Medulla oblongata (tissue), 1 donor: ENCODE results near the gene MCU.
"Not testable (repeated sequence)": the region's sequence is repeated elsewhere in the genome, so short reads cannot be mapped to it uniquely, and the experiment has no call there.

Experiments
- DNase-seq: peaks from one replicate; pipeline ENCODE4 v3.0.0-alpha.2; 2015; ENCODE audit errors: extremely low spot score

MCU gene

GRCh38 chr10:72687035-72687434 lies 4.9 kb upstream of the MCU start:
- no peak for DNase-seq

DNA sequence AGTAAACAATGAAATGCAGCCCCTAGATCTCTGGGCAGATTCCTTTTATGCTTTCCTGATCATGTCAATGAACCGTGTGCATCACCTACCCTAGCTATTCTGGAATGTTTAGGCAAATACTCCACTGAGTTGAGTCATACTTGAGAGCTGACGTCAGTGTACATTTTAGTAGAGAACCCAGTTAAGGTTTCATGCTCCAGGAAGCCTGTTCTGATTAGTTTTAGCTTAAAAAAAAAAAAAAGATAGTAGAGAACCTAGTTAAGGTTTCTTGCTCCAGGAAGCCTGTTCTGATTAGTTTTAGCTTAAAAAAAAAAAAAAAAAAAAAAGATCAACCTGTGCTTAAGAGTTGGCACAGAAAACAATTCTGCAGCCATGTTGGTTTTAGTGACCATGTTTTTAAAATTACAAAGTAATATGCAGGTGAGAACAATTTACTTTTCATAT lies 3.7 kb upstream of the MCU start:
- no peak for DNase-seq

- no peak for DNase-seq
These were observed 2.3 kb upstream of the MCU start for GRCh38 chr10:72689660-72690059.

DNA sequence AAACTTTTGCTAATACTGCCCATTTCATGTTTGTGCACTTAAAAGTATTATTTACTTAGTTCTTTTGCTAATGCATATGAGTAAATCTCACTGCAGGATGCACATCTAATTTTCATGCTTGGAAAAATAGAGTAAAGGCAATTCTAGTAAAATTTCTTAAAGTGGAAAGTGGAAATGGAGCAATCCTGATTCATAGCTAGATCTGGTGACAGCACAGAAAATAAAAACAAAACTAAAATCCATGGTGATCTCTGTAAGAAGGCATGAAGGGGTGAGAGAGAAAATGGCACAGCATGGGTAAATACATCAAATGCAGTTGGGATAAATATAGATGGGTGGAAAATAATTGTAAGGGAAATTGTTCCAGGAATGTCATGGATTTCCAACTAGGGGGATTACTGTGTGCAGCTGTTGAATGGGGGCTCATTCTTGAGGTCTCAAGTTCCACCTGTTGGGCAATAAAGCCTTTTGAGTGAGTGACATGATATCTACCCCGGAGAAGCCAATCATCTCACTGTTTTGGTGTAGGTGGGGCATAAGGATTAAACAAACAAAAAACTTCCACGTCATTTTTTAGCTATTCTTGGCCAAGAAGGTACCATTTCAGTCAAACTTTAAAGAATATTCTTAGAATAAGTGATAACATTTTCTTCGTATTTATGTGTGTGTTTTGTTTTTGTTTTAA lies 1.7 kb upstream of the MCU start:
- DNase-seq: no peak

- no peak for DNase-seq
These were observed 477 bp upstream of the MCU start for GRCh38 chr10:72691470-72691862.

DNA sequence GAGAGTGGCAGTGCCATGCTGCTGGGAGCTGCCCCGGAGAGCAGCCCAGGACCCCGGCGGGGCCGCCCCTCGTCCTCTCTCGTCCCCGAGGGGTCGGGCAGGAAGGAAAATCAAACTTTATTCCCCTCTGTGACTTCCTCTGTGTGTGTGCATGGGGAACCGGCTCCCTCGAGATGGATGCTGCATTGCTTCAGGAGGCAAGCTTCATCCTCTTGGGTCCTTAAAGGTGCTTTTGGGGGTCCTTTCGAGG lies 726 bp downstream of the MCU start:
- DNase-seq: no peak

- peak; percentile 45 for DNase-seq
These were observed 1.2 kb downstream of the MCU start for GRCh38 chr10:72692994-72693781.

DNA sequence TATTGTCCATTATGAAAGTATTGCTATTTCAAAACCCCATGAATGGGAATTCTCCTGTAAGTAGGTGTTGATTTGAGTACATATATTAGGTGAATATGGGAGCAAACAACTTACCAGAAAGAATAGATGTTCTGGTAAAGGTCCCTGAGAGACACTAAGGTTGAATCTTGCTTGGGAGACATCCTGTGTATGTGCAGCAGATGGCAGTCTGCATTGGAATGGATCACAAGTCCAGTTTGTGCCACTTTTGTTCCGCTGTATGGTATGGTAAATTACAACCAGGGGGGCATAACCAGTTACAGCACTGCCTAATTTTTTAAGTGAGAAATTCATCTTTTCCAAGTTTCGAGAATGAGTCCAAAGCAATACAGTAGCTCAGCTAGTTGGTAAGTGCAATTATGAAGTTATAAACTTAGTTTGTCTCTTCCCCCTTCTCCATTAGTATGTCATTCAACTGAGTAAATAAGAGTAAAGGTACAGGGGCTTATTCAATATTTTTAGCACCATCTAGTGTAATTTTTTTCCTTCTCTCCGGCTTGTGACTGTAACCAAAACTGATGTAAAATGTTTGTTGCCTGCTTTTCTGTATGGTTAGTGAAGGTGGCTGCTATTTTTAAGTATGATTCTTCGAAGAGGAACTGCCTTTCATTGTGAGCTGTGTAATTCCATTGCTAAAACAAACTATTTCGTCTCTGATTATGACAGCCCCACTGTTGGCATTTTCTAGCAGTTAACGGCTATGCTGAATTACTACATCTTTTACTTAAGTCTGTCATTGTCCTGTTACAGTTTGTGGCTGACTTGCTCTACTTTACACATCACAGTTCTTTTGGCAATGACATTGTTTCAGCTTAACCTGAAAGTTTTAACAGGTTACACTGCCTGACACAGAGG lies 2.8 kb downstream of the MCU start:
- DNase-seq: peak; percentile 62

DNA sequence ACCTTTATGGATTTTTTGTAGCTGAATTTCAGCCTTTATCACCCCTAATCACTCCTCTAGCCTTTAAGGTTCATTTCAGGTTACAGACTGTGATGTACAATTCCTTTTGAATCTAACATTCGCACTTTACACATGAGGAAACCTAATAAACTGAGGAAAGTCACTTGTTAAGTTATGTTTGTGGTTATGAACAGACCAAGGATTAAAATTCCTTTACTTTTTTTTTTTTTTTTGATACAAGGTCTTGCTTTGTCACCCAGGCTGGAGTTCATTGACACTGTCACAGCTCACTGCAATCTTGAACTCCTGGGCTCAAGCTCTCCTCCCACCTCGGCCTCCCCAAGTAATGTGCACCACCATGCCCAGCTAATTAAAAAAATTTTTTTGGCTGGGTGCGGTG lies 3.6 kb downstream of the MCU start:
- DNase-seq: no peak

- DNase-seq: no peak
These were observed 5.8 kb downstream of the MCU start for GRCh38 chr10:72697716-72698115.

DNA sequence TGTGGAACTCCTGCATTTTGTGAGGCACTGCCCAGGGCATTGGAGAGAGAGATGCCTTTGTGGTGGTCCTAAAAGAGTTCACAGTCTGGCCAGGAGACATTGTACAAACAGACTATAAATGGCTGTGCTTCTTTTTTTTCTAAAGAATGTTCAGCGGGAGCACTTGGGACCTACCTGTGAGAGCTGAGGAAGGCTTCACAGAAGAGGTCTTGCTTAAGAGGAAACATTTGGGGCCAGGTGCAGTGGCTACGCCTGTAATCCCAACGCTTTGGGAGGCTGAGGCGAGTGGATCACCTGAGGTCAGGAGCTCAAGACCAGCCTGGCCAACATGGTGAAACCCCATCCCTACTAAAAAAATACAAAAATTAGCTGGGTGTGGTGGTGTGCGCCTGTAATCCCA lies 10.5 kb downstream of the MCU start:
- not testable (repeated sequence) for DNase-seq

GRCh38 chr10:72702868-72703581 lies 11.1 kb downstream of the MCU start:
- no peak for DNase-seq

- no peak for DNase-seq
These were observed 12.2 kb downstream of the MCU start for GRCh38 chr10:72704117-72704516.

- no peak for DNase-seq
These were observed 17.1 kb downstream of the MCU start for GRCh38 chr10:72709041-72709440.

GRCh38 chr10:72712136-72712535 lies 20.2 kb downstream of the MCU start:
- DNase-seq: no peak

DNA sequence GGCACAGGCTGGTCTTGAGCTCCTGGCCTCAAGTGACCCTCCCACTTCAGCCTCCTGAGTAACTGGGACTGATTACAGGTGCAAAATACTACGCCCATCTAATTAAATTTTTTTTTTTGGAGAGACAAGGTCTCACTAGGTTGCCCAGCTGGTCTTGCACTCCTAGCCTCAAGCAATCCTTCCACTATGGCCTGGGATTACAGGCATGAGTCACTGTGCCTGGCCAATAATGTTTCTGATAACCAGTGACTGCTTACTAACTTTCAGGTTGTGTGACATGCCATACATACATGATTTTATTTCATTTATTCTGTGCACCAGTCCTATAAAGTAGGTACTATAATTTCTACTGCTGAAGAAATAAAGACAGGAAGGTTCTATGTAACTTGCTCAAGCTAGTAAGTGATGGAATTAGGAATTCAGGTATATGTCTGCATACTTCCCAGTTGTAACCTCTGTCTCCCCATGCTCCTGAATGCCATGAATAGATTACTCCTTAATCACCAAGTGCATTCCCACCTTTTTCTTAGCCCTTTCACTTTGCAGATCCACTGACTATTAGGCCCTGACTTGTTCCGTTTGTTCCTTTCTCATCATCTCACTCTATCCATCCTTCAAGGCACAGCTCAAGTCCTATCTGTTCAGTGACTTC lies 28.1 kb downstream of the MCU start:
- no peak for DNase-seq

DNA sequence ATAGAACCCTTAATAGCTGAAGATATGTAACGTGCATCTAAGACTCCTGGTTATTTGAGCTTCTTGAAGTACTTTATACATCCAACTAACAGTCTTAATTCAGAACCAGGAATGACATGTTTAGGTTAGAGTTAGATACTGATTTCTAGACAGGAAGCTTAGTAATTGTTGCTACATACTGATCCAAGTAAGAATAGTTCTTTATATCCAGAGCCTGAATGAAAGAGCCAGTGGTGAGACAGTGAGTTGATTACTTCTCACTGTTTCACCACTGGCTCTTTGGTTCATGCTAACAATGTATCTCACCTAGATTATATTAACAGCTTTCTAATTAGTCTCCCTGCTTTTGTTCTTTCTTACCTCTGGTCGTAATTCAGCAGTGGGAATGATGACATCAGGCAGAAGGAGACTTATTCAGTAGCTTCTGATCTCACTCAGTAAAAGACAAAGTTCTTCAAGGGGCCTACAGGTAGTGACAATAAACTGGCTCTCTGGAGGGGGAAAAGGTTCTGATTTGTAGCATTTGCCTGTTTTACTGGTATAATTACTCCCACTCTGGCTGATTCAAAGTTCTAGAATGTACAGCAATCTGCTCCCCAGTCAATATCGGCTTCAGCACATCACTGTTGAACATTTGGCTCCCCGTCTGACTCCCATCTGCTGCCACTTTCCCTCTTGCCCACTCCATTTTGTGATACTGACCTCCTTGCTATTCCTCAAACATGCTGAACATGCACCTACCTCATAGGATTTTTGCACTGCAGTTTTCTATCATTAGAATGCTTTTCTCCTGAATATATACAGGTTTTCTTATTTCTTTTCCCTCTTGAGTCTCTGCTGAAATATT lies 29.1 kb downstream of the MCU start:
- no peak for DNase-seq

DNA sequence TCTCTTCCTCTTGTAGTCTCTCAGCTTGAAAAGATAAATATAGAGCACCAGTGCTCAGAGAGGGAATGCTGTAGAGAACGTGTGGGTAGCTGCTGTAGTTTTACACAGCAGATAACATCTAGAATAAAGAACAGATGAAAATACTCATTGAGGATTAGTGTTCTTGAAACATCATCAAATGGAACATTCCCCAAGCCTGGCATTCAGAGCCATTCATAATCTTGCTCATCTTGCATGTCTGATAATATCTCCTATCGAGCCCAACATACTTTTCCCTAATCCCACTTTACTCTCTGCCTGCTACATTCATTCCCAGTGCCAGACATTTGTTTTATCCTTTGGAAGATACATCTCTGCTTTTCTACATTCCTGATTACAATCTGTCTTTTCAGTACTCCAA lies 35.2 kb downstream of the MCU start:
- no peak for DNase-seq

DNA sequence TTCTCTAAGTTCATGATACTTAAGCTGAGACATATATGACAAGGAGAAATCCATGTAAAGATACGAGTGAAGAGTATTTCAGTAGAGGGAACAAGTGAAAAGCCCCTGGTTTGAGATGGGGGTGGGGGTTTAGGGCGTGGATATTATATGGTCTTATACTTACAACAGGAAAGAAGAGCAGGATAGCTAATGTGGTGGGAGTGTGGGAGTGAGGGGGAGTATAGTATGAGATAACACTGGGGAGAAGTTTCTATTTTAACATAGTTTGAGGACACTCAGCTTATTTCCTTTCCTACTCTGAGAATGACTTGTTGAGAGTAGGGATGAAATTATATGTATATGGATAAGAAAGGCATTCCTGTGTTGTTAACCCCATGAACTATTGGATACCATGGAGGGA lies 36.5 kb downstream of the MCU start:
- no peak for DNase-seq

DNA sequence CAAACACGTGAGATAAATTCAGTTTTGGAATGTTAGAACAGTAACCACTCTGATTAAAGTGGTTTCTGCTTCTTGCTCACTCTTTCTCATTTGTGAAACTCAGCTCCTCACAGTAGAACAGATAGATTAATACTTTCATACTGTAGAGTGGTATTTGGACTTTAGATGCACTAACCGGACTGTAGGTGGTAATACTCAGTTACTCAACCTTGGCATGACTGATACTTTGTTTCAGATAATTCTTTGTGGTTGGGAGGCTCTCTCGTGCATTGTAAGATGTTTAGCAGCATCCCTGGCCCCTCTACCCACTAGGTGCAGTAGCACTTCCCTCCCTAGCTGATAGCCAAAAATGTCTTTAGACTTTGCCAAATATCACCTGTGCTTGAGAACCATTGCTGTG lies 37.6 kb downstream of the MCU start:
- DNase-seq: no peak

- no peak for DNase-seq
These were observed 38.5 kb downstream of the MCU start for GRCh38 chr10:72730479-72730878.
